Right atrium auricular region (tissue), 2 donors: ENCODE measurements around the gene BMP4. TPM values are rescaled to one million over a fixed set of nuclear protein-coding genes. Genes with fewer than 3 reads are reported as not detected.
"Not testable (repeated sequence)": the region's sequence is repeated elsewhere in the genome, so short reads cannot be mapped to it uniquely, and the experiment has no call there.

Source experiments
- DNase-seq: peaks from one replicate; pipeline ENCODE4 v3.0.0-alpha.2; 2019; ENCODE audit warnings: low spot score
- H3K27ac ChIP-seq, 2 donors: fragments of 200-600 bp; sonication (generic); 1 replicate in 1 of 2; 2 replicates in 1 of 2; pipeline ENCODE4 v1.5.1; 2016 to 2019
- H3K27me3 ChIP-seq, 2 donors: fragments of 200-600 bp; sonication (generic); one replicate each; pipeline versions ENCODE4 v1.5.1 to v1.6.0; 2017 to 2019
- H3K36me3 ChIP-seq: fragments of 200-600 bp; sonication (generic); one replicate; pipeline ENCODE4 v1.5.1; 2016
- H3K4me1 ChIP-seq, 2 donors: fragments of 200-600 bp; sonication (generic); one replicate each; pipeline versions ENCODE4 v1.5.1 to v1.6.0; 2017 to 2019
- H3K4me3 ChIP-seq, 2 donors: fragments of 200-600 bp; sonication (generic); 1 replicate in 1 of 2; 2 replicates in 1 of 2; pipeline ENCODE4 v1.5.1; 2017 to 2019; ENCODE audit warnings: mild to moderate bottlenecking in 1 of 2, moderate library complexity in 1 of 2
- H3K9me3 ChIP-seq, 2 donors: fragments of 200-600 bp; sonication (generic); one replicate each; pipeline ENCODE4 v1.5.1; 2019
- total RNA-seq, 2 donors: library from RNA; depleted of rRNA; stranded (reverse); fragments of >200 nt; gene quantifications; one replicate each; pipeline ENCODE4 v1.1.0, GENCODE V29; 2016
- TF ChIP-seq, protein P1 (sequence below), 2 donors: fragments of 200-600 bp; sonication (generic); IDR thresholded peaks; one replicate each; pipeline ENCODE4 v1.5.1; 2019; ENCODE audit warnings: antibody characterized with exemption in 2 of 2

Gene BMP4
- total RNA-seq, 2 donors from 2014 or later: 7.8 to 17.9 TPM

DNA sequence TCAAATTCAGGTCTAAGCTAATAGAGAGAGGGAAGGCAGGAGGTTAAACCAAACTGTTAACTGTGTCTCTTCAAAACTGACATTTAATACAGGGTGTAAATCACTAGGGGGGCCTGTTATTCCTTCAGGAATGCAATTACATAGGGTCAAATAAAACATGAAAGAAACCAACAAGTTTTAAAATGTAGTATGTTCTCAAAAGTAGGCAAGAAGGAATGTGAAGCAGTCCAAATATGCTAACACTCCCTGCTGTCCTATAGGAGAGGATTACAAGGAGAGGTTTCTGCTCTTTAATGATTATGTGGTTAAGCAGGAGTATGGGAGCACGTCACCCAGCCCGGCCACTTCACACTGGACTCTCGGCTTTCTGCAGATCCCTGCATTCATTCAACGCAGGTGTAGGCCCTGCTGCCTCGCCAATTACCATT is 42.5 kb upstream of the BMP4 start:
- Histone ChIP-seq H3K36me3 (no peaks in the 10 kb centered on the region), H3K4me1 (no peaks in the 10 kb centered on the region), H3K27me3 (no peaks in the 10 kb centered on the region), H3K9me3 (no peaks in the 10 kb centered on the region), H3K4me3 (no peak overlapping the region), H3K27ac (no peak overlapping the region)
- no peak for DNase-seq
- TF ChIP-seq, protein P1, sequence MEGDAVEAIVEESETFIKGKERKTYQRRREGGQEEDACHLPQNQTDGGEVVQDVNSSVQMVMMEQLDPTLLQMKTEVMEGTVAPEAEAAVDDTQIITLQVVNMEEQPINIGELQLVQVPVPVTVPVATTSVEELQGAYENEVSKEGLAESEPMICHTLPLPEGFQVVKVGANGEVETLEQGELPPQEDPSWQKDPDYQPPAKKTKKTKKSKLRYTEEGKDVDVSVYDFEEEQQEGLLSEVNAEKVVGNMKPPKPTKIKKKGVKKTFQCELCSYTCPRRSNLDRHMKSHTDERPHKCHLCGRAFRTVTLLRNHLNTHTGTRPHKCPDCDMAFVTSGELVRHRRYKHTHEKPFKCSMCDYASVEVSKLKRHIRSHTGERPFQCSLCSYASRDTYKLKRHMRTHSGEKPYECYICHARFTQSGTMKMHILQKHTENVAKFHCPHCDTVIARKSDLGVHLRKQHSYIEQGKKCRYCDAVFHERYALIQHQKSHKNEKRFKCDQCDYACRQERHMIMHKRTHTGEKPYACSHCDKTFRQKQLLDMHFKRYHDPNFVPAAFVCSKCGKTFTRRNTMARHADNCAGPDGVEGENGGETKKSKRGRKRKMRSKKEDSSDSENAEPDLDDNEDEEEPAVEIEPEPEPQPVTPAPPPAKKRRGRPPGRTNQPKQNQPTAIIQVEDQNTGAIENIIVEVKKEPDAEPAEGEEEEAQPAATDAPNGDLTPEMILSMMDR (IDR thresholded peaks at IDR 0.05): no peak

DNA sequence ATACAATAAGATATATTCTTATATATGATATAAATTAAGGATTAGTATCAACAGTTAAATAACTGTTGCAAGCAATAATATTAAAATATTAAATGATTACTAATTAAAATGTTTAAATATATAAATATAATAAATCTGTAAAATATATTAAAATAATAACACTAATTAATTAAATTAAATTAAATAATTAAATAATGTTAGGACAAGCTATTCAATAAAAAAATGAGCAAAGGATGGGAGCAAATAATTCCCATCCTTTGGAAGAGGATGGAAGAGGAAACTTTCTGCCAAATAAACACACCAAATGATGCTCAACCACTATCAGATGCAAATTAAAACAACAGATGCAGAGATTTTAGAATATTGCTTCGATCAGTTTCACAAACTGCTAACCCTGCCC is 39.4 kb upstream of the BMP4 start:
- TF ChIP-seq, protein P1 (IDR thresholded peaks at IDR 0.05): no peak
- Histone ChIP-seq H3K36me3 (no peaks in the 10 kb centered on the region), H3K27me3 (no peaks in the 10 kb centered on the region), H3K4me1 (no peaks in the 10 kb centered on the region), H3K9me3 (no peaks in the 10 kb centered on the region), H3K27ac (no peak overlapping the region), H3K4me3 (no peak overlapping the region)
- DNase-seq: no peak

DNA sequence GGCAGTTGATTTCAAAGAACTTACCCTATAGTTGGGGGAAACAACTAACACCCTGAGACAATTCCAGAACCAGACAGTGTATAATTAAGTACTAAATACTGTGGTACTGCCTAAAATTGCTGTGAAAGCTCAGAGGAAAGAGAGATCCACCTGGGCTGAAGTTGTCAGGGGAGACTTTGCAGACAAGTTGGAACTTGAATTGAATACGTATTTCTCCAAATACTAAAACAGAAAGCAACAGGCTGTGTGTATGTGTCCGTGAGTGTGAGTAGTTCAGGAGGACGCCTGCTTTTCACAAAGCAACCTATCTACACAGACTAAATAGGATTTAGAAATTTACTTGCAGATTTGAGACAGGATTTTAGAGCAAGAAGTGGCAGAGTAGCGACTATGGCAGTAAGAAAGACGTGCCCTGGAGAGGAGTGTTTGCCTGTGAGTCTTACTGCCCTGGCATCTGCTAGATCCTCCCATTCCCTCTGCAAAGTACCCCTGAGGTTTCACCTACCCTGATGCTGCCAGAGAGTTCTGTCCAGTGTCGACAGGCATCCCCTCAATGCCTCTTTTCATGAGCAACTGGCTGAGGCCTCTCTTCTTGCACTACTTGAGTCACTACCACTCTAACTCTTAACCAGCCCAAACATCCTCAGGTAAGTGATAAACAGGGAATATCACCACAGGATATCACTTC is 37.4 kb upstream of the BMP4 start:
- Histone ChIP-seq H3K9me3 (no peaks in the 10 kb centered on the region), H3K4me1 (no peaks in the 10 kb centered on the region), H3K4me3 (no peak overlapping the region), H3K27ac (no peak overlapping the region), H3K36me3 (no peaks in the 10 kb centered on the region), H3K27me3 (no peaks in the 10 kb centered on the region)
- no peak for DNase-seq
- TF ChIP-seq, protein P1 (IDR thresholded peaks at IDR 0.05): no peak

DNA sequence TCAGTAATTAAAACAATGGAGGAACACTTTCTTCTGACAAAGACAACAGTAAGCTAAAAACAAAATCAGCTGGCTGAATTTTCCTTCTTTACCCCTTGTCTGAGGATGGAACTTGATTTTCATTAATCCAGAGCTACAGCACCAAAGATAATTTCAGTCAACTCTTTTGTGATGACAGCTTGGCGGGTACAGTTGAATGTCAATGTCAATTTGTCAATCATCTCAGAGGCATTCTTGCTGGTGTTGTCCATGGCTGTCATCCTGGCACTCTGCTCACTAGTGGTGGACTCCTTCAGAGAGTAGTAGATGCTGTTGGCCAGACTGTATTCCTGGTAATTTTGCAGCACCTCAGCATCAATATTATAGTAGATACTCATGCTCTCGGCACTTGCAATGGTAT is 34.4 kb upstream of the BMP4 start:
- DNase-seq: no peak
- no peak overlapping the region for H3K4me3 ChIP-seq
- TF ChIP-seq, protein P1 (IDR thresholded peaks at IDR 0.05): no peak
- H3K27ac ChIP-seq: no peak overlapping the region
- H3K36me3 ChIP-seq: no peaks in the 10 kb centered on the region
- no peaks in the 10 kb centered on the region for H3K9me3 ChIP-seq
- no peaks in the 10 kb centered on the region for H3K27me3 ChIP-seq
- no peaks in the 10 kb centered on the region for H3K4me1 ChIP-seq

DNA sequence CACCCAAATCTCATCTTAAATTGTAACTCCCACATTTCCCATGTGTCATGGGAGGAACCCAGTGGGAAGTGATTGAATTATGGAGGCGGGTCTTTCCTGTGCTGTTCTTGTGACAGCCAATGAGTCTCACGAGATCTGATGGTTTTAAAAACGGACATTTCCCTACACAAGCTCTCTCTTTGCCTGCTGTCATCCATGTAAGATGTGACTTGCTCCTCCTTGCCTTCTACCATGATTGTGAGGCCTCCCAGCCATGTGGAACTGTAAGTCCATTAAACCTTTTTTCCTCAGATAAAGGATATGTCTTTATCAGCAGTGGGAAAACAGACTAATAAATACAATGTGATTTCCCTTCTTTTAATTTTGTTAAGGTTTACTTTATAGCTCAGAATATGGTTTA is 30.1 kb upstream of the BMP4 start:
- DNase-seq, H3K4me3 ChIP-seq, H3K27ac ChIP-seq, H3K4me1 ChIP-seq, H3K27me3 ChIP-seq, H3K36me3 ChIP-seq: not testable (repeated sequence)
- peaks cover 0 to 14% of the 10 kb centered on the region in 2 donors for H3K9me3 ChIP-seq

DNA sequence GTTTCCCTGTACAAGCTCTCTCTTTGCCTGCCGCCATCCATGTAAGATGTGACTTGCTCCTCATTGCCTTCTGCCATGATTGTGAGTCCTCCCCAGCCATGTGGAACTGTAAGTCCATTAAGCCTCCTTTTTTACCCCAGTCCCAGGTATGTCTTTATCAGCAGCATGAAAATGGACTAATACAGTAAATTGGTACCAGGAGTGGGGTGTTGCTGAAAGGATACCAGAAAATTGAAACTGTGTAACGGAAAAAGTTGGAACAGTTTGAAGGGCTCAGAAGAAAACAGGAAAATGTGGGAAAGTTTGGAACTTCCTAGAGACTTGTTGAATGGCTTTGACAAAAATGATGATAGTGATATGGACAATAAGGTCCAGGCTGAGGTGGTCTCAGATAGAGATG is 28.3 kb upstream of the BMP4 start:
- not testable (repeated sequence) for H3K27ac ChIP-seq, H3K4me1 ChIP-seq, H3K27me3 ChIP-seq, H3K4me3 ChIP-seq, H3K36me3 ChIP-seq, DNase-seq
- peaks cover 0 to 14% of the 10 kb centered on the region in 2 donors for H3K9me3 ChIP-seq

DNA sequence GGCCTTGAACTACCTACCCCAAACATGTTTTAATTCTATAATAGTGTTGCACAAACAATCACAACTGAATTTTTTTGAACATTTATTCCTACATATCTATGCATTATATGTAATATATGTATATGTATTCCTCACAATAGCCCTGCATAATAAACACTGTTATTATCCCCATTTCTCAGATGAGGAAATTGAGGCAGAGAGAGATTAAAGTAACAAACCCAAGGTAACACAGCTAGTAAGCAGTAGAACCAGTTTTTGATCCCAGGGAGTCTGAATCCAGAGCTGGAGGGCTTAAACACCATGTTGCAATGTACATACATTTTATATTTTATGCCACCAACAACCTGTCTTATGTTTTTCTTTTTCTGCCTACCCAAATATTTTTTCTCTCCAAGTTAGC is 26.5 kb upstream of the BMP4 start:
- H3K27ac ChIP-seq: no peak overlapping the region

More for the DNA sequence above, 26.5 kb upstream of the BMP4 start:
- Histone ChIP-seq H3K36me3 (no peaks in the 10 kb centered on the region), H3K27me3 (no peaks in the 10 kb centered on the region), H3K4me3 (no peak overlapping the region), H3K9me3 (peaks cover 0 to 14% of the 10 kb centered on the region in 2 donors), H3K4me1 (peaks cover 0 to 23% of the 10 kb centered on the region in 2 donors)
- TF ChIP-seq, protein P1 (IDR thresholded peaks at IDR 0.05): no peak
- DNase-seq: no peak
